K562 (cell line): ENCODE measurements around the gene FZD8.

ENCODE experiments used
- CBFB ChIP-seq: sonication (generic); formaldehyde crosslinking; IDR thresholded peaks from 2 replicates; pipeline ENCODE4 v1.4.0; 2020; ENCODE audit warnings: mild to moderate bottlenecking, missing genetic modification reagents
- ELF1 ChIP-seq: fragments of 200-800 bp; sonication (Bioruptor generic); IDR thresholded peaks from 2 replicates; pipeline ENCODE4 v1.6.1; 2016; ENCODE audit warnings: missing genetic modification characterization, missing compliant biosample characterization
- FOXK1 ChIP-seq: sonication (generic); formaldehyde crosslinking; IDR thresholded peaks from 2 replicates; pipeline ENCODE4 v1.8.0; 2022; ENCODE audit warnings: missing genetic modification reagents, mild to moderate bottlenecking, borderline replicate concordance
- KAT8 ChIP-seq: fragments of 450-650 bp; IDR thresholded peaks from 2 replicates; pipeline ENCODE4 v1.6.1; 2016; ENCODE audit warnings: low read depth, mild to moderate bottlenecking
- MYC ChIP-seq, 2 experiments: fragments of 250-450 bp in 1 of 2; sonication (Bioruptor Pico) in 1 of 2; IDR thresholded peaks; 2 replicates each; pipeline versions ENCODE4 v1.5.1 to v1.6.1; 2012 to 2021; ENCODE audit warnings: low read depth in 2 of 2, borderline replicate concordance in 1 of 2, improper control_type of control experiment in 1 of 2, low read length in 1 of 2, mild to moderate bottlenecking in 1 of 2, moderate library complexity in 1 of 2
- NR1H2 ChIP-seq: sonication (generic); formaldehyde crosslinking; IDR thresholded peaks from 2 replicates; pipeline ENCODE4 v1.4.0; 2020; ENCODE audit warnings: mild to moderate bottlenecking, missing genetic modification reagents
- PHB2 ChIP-seq: fragments of 450-650 bp; IDR thresholded peaks from 2 replicates; pipeline ENCODE4 v1.6.1; 2017; ENCODE audit warnings: low read depth
- TCF7L2 ChIP-seq: fragments of 150-350 bp; IDR thresholded peaks from 2 replicates; pipeline ENCODE4 v1.6.1; 2016; ENCODE audit warnings: low read depth, mild to moderate bottlenecking, low read length, moderate library complexity
- YY1 ChIP-seq, 3 experiments: IDR thresholded peaks; 2 replicates each; pipeline ENCODE4 v1.6.1; 2011; ENCODE audit warnings: low read length in 2 of 3, mild to moderate bottlenecking in 2 of 3, moderate library complexity in 2 of 3, borderline replicate concordance in 1 of 3, control low read depth in 1 of 3, low read depth in 1 of 3; ENCODE audit not compliant: insufficient read depth in 3 of 3, insufficient replicate concordance in 2 of 3, control insufficient read depth in 1 of 3, insufficient read length in 1 of 3; ENCODE audit errors: extremely low read depth in 1 of 3
- TF ChIP-seq, protein P1 (sequence below), 2 experiments: fragments of 450-650 bp; formaldehyde crosslinking in 1 of 2; IDR thresholded peaks; 2 replicates each; pipeline versions ENCODE4 v1.4.0 to v1.6.1; 2014 to 2020; ENCODE audit warnings: mild to moderate bottlenecking in 2 of 2, borderline replicate concordance in 1 of 2, low read depth in 1 of 2

DNA sequence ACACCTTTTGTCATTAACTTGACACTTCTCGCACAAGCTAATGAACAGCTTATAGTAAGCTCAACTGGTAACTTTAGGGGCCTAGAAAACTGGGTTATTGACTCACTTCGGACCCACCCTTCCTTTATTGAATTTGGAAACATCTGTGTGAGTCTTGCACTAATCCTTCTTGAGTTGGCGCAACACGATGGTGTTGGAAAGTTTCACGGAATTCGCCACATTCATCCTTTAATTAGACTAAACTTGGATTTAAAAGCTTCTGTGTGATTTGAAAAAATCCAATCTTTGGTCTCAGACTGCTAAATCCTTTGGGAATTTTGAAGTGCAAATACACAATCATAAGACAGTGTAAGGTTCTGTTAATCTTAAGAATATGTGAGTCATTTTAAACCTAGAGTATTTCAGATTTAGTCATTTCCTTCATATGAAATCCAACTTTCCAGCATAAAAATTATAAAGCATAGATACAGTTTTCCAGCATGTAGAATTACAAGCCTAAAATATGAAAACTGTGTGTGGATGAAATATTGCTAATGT, 15.1 kb downstream of the FZD8 start:
- no peak for TF ChIP-seq MYC (IDR thresholded peaks at IDR 0.05; ENCODE audit: low read depth, low read length)
- TF ChIP-seq MYC (CRISPR knock-in tag; IDR thresholded peaks at IDR 0.05; ENCODE audit: borderline replicate concordance, low read depth) = no peak
- no peak for TF ChIP-seq KAT8
- TF ChIP-seq ELF1 (tag) = no peak
- TF ChIP-seq TCF7L2 = no peak
- no peak for TF ChIP-seq CBFB (CRISPR knock-in tag)
- no peak for TF ChIP-seq FOXK1 (CRISPR knock-in tag)
- TF ChIP-seq, protein P1, sequence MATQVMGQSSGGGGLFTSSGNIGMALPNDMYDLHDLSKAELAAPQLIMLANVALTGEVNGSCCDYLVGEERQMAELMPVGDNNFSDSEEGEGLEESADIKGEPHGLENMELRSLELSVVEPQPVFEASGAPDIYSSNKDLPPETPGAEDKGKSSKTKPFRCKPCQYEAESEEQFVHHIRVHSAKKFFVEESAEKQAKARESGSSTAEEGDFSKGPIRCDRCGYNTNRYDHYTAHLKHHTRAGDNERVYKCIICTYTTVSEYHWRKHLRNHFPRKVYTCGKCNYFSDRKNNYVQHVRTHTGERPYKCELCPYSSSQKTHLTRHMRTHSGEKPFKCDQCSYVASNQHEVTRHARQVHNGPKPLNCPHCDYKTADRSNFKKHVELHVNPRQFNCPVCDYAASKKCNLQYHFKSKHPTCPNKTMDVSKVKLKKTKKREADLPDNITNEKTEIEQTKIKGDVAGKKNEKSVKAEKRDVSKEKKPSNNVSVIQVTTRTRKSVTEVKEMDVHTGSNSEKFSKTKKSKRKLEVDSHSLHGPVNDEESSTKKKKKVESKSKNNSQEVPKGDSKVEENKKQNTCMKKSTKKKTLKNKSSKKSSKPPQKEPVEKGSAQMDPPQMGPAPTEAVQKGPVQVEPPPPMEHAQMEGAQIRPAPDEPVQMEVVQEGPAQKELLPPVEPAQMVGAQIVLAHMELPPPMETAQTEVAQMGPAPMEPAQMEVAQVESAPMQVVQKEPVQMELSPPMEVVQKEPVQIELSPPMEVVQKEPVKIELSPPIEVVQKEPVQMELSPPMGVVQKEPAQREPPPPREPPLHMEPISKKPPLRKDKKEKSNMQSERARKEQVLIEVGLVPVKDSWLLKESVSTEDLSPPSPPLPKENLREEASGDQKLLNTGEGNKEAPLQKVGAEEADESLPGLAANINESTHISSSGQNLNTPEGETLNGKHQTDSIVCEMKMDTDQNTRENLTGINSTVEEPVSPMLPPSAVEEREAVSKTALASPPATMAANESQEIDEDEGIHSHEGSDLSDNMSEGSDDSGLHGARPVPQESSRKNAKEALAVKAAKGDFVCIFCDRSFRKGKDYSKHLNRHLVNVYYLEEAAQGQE (IDR thresholded peaks at IDR 0.05; ENCODE audit: borderline replicate concordance) = no peak
- TF ChIP-seq, protein P1 (CRISPR knock-in tag; IDR thresholded peaks at IDR 0.05; ENCODE audit: low read depth) = no peak
- TF ChIP-seq YY1 (IDR thresholded peaks at IDR 0.05; ENCODE audit: borderline replicate concordance in 1 of 3, control insufficient read depth in 1 of 3, extremely low read depth in 1 of 3, insufficient read depth in 3 of 3, insufficient read length in 1 of 3, insufficient replicate concordance in 2 of 3, low read depth in 1 of 3, low read length in 2 of 3) = no peak
- no peak for TF ChIP-seq NR1H2 (CRISPR knock-in tag)
- no peak for TF ChIP-seq PHB2
